AG10803 (cell line): Measurements from ENCODE around the gene SSNA1.

Experiments
- DNase-seq: peaks from one replicate; pipeline ENCODE4 v3.0.0; 2010; ENCODE audit warnings: low read depth
- H3K4me3 ChIP-seq: 2 replicates; pipeline ENCODE4 v1.5.1; 2011; ENCODE audit warnings: mild to moderate bottlenecking, low read length, control low read depth
- TF ChIP-seq, protein P1 (sequence below): conservative IDR thresholded peaks from 2 replicates; pipeline ENCODE4 v1.5.1; 2011; ENCODE audit warnings: mild to moderate bottlenecking, low read length, control low read depth, inconsistent platforms

Gene SSNA1

GRCh38 chr9:137216188-137216965 lies 27.9 kb downstream of the SSNA1 start:
- DNase-seq: no peak
- H3K4me3 ChIP-seq: no peak overlapping the region
- TF ChIP-seq, protein P1, sequence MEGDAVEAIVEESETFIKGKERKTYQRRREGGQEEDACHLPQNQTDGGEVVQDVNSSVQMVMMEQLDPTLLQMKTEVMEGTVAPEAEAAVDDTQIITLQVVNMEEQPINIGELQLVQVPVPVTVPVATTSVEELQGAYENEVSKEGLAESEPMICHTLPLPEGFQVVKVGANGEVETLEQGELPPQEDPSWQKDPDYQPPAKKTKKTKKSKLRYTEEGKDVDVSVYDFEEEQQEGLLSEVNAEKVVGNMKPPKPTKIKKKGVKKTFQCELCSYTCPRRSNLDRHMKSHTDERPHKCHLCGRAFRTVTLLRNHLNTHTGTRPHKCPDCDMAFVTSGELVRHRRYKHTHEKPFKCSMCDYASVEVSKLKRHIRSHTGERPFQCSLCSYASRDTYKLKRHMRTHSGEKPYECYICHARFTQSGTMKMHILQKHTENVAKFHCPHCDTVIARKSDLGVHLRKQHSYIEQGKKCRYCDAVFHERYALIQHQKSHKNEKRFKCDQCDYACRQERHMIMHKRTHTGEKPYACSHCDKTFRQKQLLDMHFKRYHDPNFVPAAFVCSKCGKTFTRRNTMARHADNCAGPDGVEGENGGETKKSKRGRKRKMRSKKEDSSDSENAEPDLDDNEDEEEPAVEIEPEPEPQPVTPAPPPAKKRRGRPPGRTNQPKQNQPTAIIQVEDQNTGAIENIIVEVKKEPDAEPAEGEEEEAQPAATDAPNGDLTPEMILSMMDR: no peak

- TF ChIP-seq, protein P1: no peak; the same call in 1 of the 2 replicates
- H3K4me3 ChIP-seq: peak overlapping the region; percentile 44
- peak; percentile 40 for DNase-seq
Measured at GRCh38 chr9:137217276-137218211, 29.1 kb downstream of the SSNA1 start.

GRCh38 chr9:137218212-137218753 lies 29.8 kb downstream of the SSNA1 start:
- H3K4me3 ChIP-seq: no peak overlapping the region
- no peak for DNase-seq
- TF ChIP-seq, protein P1: no peak

GRCh38 chr9:137218754-137219271 lies 30.3 kb downstream of the SSNA1 start:
- DNase-seq: no peak
- no peak overlapping the region for H3K4me3 ChIP-seq
- TF ChIP-seq, protein P1: no peak

DNA sequence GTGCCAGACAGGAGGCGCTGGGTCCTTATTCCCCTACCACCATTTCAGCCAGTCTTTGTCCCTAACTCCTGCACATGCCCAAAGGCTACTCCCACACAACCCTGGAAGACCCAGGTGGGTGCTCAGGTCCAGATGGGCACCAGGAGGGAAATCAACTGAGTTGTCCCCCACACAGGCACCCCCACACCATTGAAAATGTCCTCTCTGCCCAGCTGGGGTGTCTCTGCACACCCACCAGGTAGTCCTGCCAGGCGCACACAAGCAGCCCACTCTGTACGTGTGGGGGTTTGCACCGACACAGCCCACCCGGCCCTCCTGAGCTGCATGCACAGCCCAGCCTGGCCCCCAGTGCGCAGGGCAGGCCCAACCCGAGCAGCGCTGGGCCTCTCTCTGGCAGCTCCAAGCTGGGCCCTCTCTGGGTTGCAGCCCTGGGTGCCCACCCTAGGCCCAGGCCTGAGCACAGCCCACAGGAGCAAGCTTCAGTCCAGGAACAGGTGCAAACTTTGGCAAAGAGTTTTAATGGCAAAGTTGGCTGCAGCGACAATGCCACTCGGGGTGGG lies 31.4 kb downstream of the SSNA1 start:
- no peak for DNase-seq
- no peak overlapping the region for H3K4me3 ChIP-seq
- TF ChIP-seq, protein P1: no peak

- TF ChIP-seq, protein P1: no peak
- no peak for DNase-seq
- no peak overlapping the region for H3K4me3 ChIP-seq
Measured at GRCh38 chr9:137220317-137221094, 32.0 kb downstream of the SSNA1 start.
